ENCODE data around the gene NUDT3.
"Not testable (repeated sequence)": the region's sequence is repeated elsewhere in the genome, so short reads cannot be mapped to it uniquely, and the experiment has no call there.

The NUDT3 gene

GRCh38 chr6:34269658-34270341 lies 122.7 kb downstream of the NUDT3 start:
- in situ Hi-C loops (cut with MboI; ENCODE audit: low sequenced_read_pairs): not testable (repeated sequence)

GRCh38 chr6:34269132-34269531 lies 123.3 kb downstream of the NUDT3 start:
- in situ Hi-C loops (cut with MboI; ENCODE audit: low sequenced_read_pairs): not testable (repeated sequence)

GRCh38 chr6:34267746-34268145 lies 124.7 kb downstream of the NUDT3 start:
- in situ Hi-C loops (cut with MboI; ENCODE audit: low sequenced_read_pairs): no loop called here

GRCh38 chr6:34263484-34263883 lies 129.0 kb downstream of the NUDT3 start:
- in situ Hi-C loops (cut with MboI; ENCODE audit: low sequenced_read_pairs): not testable (repeated sequence)

- in situ Hi-C loops (cut with MboI; ENCODE audit: low sequenced_read_pairs): no loop called here
These were observed 131.7 kb downstream of the NUDT3 start for GRCh38 chr6:34260576-34261267.

- in situ Hi-C loops (cut with MboI; ENCODE audit: low sequenced_read_pairs): no loop called here
These were observed 132.9 kb downstream of the NUDT3 start for GRCh38 chr6:34259529-34260069.

- in situ Hi-C loops (cut with MboI; ENCODE audit: low sequenced_read_pairs): not testable (repeated sequence)
These were observed 140.1 kb downstream of the NUDT3 start for GRCh38 chr6:34252395-34252794.

GRCh38 chr6:34249469-34250261 lies 142.8 kb downstream of the NUDT3 start:
- in situ Hi-C loops (cut with MboI; ENCODE audit: low sequenced_read_pairs): loop anchor here (10.0 kb wide), 1 partner anchor 165 kb away; no protein-coding TSS in a partner anchor

GRCh38 chr6:34248727-34249468 lies 143.6 kb downstream of the NUDT3 start, which contains the start of gene SMIM29:
SMIM29 (minus strand) TSS chr6:34249006; CDS start chr6:34247791, 1,215 bp downstream.
- in situ Hi-C loops (cut with MboI; ENCODE audit: low sequenced_read_pairs): loop anchor here (10.0 kb wide), 1 partner anchor 166 kb away; no protein-coding TSS in a partner anchor

GRCh38 chr6:34248198-34248726 lies 144.2 kb downstream of the NUDT3 start:
- in situ Hi-C loops (cut with MboI; ENCODE audit: low sequenced_read_pairs): loop anchor here (10.0 kb wide), 1 partner anchor 167 kb away; no protein-coding TSS in a partner anchor

- in situ Hi-C loops (cut with MboI; ENCODE audit: low sequenced_read_pairs): loop anchor here (10.0 kb wide), 1 partner anchor 167 kb away; no protein-coding TSS in a partner anchor
These were observed 144.8 kb downstream of the NUDT3 start for GRCh38 chr6:34247481-34248197.

- in situ Hi-C loops (cut with MboI; ENCODE audit: low sequenced_read_pairs): loop anchor here (10.0 kb wide), 1 partner anchor 168 kb away; no protein-coding TSS in a partner anchor
These were observed 145.7 kb downstream of the NUDT3 start for GRCh38 chr6:34246563-34247391.

GRCh38 chr6:34246249-34246562 lies 146.3 kb downstream of the NUDT3 start:
- in situ Hi-C loops (cut with MboI; ENCODE audit: low sequenced_read_pairs): loop anchor here (10.0 kb wide), 1 partner anchor 169 kb away; no protein-coding TSS in a partner anchor

GRCh38 chr6:34245761-34246140 lies 146.7 kb downstream of the NUDT3 start:
- in situ Hi-C loops (cut with MboI; ENCODE audit: low sequenced_read_pairs): loop anchor here (10.0 kb wide), 1 partner anchor 169 kb away; no protein-coding TSS in a partner anchor

- in situ Hi-C loops (cut with MboI; ENCODE audit: low sequenced_read_pairs): loop anchor here (10.0 kb wide), 1 partner anchor 170 kb away; no protein-coding TSS in a partner anchor
These were observed 147.3 kb downstream of the NUDT3 start for GRCh38 chr6:34245032-34245760.

- in situ Hi-C loops (cut with MboI; ENCODE audit: low sequenced_read_pairs): loop anchor here (10.0 kb wide), 1 partner anchor 171 kb away; no protein-coding TSS in a partner anchor
These were observed 148.3 kb downstream of the NUDT3 start for GRCh38 chr6:34243901-34244884.

All from HL-60/S4 treated with retinoic acid at 250 ng/mL for 4 days and 3 days (cell line).